Activated naive CD4-positive, alpha-beta T cell treated with anti-CD3 and anti-CD28 coated beads, Interleukin-2, amount 10 ng/mL, durations not matched to agents 7 days and 5 days (primary cell): ENCODE results near the gene AIF1.
A peak's percentile ranks its signal among the peaks of the same experiment; 100 is the strongest.

Experiments
- CTCF ChIA-PET: fragments of 350-600 bp; sonication (Branson Sonifier 250); formaldehyde crosslinking; loops from one replicate; lab custom pipeline; 2021; ENCODE audit warnings: antibody characterized with exemption; lab: Charles Lee
- DNase-seq: peaks from one replicate; pipeline ENCODE4 v3.0.0-alpha.2; 2020
- H3K27ac Mint-ChIP-seq: one replicate; pipeline ENCODE4 v1.8.0; 2021; ENCODE audit warnings: mild to moderate bottlenecking, moderate library complexity, mixed read lengths
- H3K27me3 Mint-ChIP-seq: one replicate; pipeline ENCODE4 v1.8.0; 2021; ENCODE audit warnings: mild to moderate bottlenecking, mixed read lengths
- H3K36me3 Mint-ChIP-seq: one replicate; pipeline ENCODE4 v1.8.0; 2021; ENCODE audit warnings: mixed read lengths
- H3K4me1 Mint-ChIP-seq: one replicate; pipeline ENCODE4 v1.8.0; 2021; ENCODE audit warnings: mixed read lengths
- H3K4me3 Mint-ChIP-seq: one replicate; pipeline ENCODE4 v1.8.0; 2021; ENCODE audit warnings: mild to moderate bottlenecking, moderate library complexity, mixed read lengths
- H3K9me3 Mint-ChIP-seq: one replicate; pipeline ENCODE4 v1.8.0; 2021; ENCODE audit warnings: mixed read lengths

The AIF1 gene

DNA sequence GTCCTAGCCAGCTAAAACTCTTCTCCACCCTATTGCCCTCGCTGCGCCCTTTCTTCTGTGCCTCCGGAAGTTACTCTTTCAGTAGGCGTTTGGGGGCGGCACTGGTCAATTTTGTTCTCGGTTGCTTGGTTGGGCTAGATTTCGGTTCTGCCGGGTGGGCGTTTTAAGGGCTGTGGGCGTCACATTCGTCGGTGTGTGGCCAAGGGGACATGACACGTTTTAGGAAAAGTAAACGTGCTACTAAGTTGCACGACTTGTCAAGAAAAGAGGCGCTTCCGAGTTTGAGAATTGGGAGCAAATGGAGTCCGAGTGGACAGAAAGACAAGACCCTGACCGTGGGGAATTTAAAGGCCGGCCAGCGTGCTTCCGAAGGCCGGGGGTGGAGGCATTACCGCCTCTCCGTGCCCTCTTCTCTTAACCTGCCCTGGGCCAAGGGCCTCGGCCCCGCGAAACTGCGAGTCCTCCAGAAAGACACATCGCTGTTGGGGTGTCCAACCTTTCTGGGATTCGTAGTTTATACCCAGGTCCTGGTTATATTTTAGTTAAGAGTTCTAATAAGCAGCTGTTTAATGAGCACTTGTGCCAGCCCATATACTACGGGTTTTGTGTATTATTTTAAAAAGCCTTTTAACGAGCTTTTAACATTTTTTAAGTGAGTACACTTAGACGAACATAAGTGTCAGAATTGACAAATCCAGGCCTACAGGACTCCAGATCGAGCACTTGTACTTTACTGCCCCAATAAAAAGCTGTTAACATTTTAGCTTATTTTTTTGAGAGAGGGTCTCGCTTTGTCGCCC is 38.1 kb downstream of the AIF1 start:
- peak; percentile 93 for DNase-seq
- H3K4me3 Mint-ChIP-seq: peak overlapping the region; percentile 98
- peak overlapping the region; percentile 99 for H3K27ac Mint-ChIP-seq
- CTCF ChIA-PET: interaction anchor here (0.6 to 2.4 kb wide), 5 partner anchors 11 to 117 kb away, joined by 3 to 9 read pairs (median 4); partner anchors contain the start of gene GPANK1
- peaks cover 48% of the 10 kb centered on the region for H3K36me3 Mint-ChIP-seq
- no peaks in the 10 kb centered on the region for H3K9me3 Mint-ChIP-seq
- H3K27me3 Mint-ChIP-seq: no peaks in the 10 kb centered on the region
- H3K4me1 Mint-ChIP-seq: peaks cover 65% of the 10 kb centered on the region

GRCh38 chr6:31654574-31655348 is 39.7 kb downstream of the AIF1 start:
- H3K4me3 Mint-ChIP-seq: no peak overlapping the region
- peaks cover 46% of the 10 kb centered on the region for H3K36me3 Mint-ChIP-seq
- peaks cover 75% of the 10 kb centered on the region for H3K4me1 Mint-ChIP-seq
- H3K9me3 Mint-ChIP-seq: no peaks in the 10 kb centered on the region
- CTCF ChIA-PET: interaction anchor here (0.8 to 1.8 kb wide), 2 partner anchors 10 to 316 kb away, joined by 3 to 9 read pairs; partner anchors contain the start of gene GPANK1
- H3K27me3 Mint-ChIP-seq: no peaks in the 10 kb centered on the region
- DNase-seq: no peak
- H3K27ac Mint-ChIP-seq: no peak overlapping the region

- H3K36me3 Mint-ChIP-seq: peaks cover 48% of the 10 kb centered on the region
- H3K27me3 Mint-ChIP-seq: no peaks in the 10 kb centered on the region
Observed at GRCh38 chr6:31655349-31656237, 40.6 kb downstream of the AIF1 start, which contains the start of gene APOM. Gene APOM, plus strand, starts transcription at chr6:31655894. Its CDS starts 73 bp downstream, at chr6:31655967.

GRCh38 chr6:31657406-31658157 is 42.5 kb downstream of the AIF1 start:
- no peaks in the 10 kb centered on the region for H3K27me3 Mint-ChIP-seq
- H3K4me3 Mint-ChIP-seq: peak overlapping the region; percentile 55
- no peaks in the 10 kb centered on the region for H3K9me3 Mint-ChIP-seq
- H3K27ac Mint-ChIP-seq: peak overlapping the region; percentile 88
- peaks cover 83% of the 10 kb centered on the region for H3K4me1 Mint-ChIP-seq
- CTCF ChIA-PET: interaction anchor here (1.0 to 1.2 kb wide), 2 partner anchors 83 to 109 kb away, joined by 3 read pairs; no protein-coding TSS in a partner anchor
- H3K36me3 Mint-ChIP-seq: peaks cover 56% of the 10 kb centered on the region
- DNase-seq: peak; percentile 59

More at GRCh38 chr6:31655349-31656237, 40.6 kb downstream of the AIF1 start, which contains the start of gene APOM:
- peaks cover 77% of the 10 kb centered on the region for H3K4me1 Mint-ChIP-seq
- no peak for DNase-seq
- peak within 1 kb of the TSS; percentile 81 for H3K27ac Mint-ChIP-seq
- H3K4me3 Mint-ChIP-seq: no peak within 1 kb of the TSS
- CTCF ChIA-PET: no interaction called here
- no peaks in the 10 kb centered on the region for H3K9me3 Mint-ChIP-seq

GRCh38 chr6:31658158-31658688 is 43.2 kb downstream of the AIF1 start:
- CTCF ChIA-PET: interaction anchor here (1.0 to 1.2 kb wide), 2 partner anchors 83 to 109 kb away, joined by 3 read pairs; no protein-coding TSS in a partner anchor
- peaks cover 56% of the 10 kb centered on the region for H3K36me3 Mint-ChIP-seq
- peak overlapping the region; percentile 88 for H3K27ac Mint-ChIP-seq
- no peaks in the 10 kb centered on the region for H3K9me3 Mint-ChIP-seq
- peak overlapping the region; percentile 57 for H3K4me3 Mint-ChIP-seq
- H3K4me1 Mint-ChIP-seq: peaks cover 84% of the 10 kb centered on the region
- no peak for DNase-seq
- H3K27me3 Mint-ChIP-seq: no peaks in the 10 kb centered on the region

DNA sequence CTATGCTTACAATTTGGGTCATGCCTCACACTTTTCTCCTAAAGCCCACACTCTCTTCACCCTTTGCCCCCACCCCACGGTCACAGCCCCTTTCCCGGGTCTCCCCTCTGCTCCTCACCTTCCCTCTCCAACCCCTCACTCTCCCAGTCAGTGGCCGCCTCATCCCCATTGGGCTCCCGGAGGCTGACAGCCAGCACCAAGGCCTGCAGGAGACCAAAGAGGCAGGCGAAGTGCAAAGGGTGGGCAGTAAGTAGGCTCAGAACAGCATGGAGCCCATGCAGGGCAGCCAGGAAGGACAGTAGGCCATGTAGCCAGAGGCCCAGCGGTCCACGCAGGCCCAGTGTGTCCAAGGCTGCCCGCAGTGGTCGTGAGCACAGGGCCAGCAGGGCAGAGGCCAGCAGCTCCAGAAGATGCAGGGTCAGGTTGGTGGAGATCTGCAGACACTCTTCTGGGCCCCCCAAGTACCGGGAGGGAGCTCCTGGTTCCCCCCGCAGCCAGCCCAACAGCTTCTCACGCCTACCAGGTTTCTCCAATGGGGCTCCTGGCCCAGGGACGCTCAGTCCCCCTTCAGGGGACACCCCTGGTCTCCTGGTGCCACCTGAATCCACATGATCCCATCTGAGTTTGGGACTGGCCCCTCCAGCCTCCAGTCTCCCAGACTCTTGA is 44.1 kb downstream of the AIF1 start:
- H3K9me3 Mint-ChIP-seq: no peaks in the 10 kb centered on the region
- peak overlapping the region; percentile 90 for H3K4me3 Mint-ChIP-seq
- CTCF ChIA-PET: interaction anchor here (0.8 to 1.0 kb wide), 2 partner anchors 171 to 259 kb away, joined by 3 read pairs; no protein-coding TSS in a partner anchor
- peaks cover 65% of the 10 kb centered on the region for H3K36me3 Mint-ChIP-seq
- H3K4me1 Mint-ChIP-seq: peaks cover 88% of the 10 kb centered on the region
- peak overlapping the region; percentile 92 for H3K27ac Mint-ChIP-seq
- DNase-seq: no peak
- H3K27me3 Mint-ChIP-seq: no peaks in the 10 kb centered on the region

- no peaks in the 10 kb centered on the region for H3K9me3 Mint-ChIP-seq
- DNase-seq: peak; percentile 62
- H3K27me3 Mint-ChIP-seq: no peaks in the 10 kb centered on the region
- peak overlapping the region; percentile 92 for H3K27ac Mint-ChIP-seq
- peak overlapping the region; percentile 90 for H3K4me3 Mint-ChIP-seq
- peaks cover 92% of the 10 kb centered on the region for H3K4me1 Mint-ChIP-seq
- peaks cover 72% of the 10 kb centered on the region for H3K36me3 Mint-ChIP-seq
- CTCF ChIA-PET: interaction anchor here (0.8 to 1.5 kb wide), 3 partner anchors 170 to 260 kb away, joined by 3 to 4 read pairs (median 3); no protein-coding TSS in a partner anchor
Observed at GRCh38 chr6:31659649-31660380, 44.8 kb downstream of the AIF1 start.

GRCh38 chr6:31660381-31661261 is 45.6 kb downstream of the AIF1 start, which contains the start of gene C6orf47:
Gene C6orf47, minus strand, starts transcription at chr6:31660778. Its CDS starts 831 bp downstream, at chr6:31659947.
- peaks cover 85% of the 10 kb centered on the region for H3K4me1 Mint-ChIP-seq
- no peaks in the 10 kb centered on the region for H3K27me3 Mint-ChIP-seq
- DNase-seq: peak; percentile 84
- peak within 1 kb of the TSS; percentile 90 for H3K4me3 Mint-ChIP-seq
- CTCF ChIA-PET: interaction anchor here (1.5 kb wide), 1 partner anchor 169 kb away, joined by 4 read pairs; no protein-coding TSS in a partner anchor
- H3K36me3 Mint-ChIP-seq: peaks cover 67% of the 10 kb centered on the region
- peak within 1 kb of the TSS; percentile 92 for H3K27ac Mint-ChIP-seq
- no peaks in the 10 kb centered on the region for H3K9me3 Mint-ChIP-seq

DNA sequence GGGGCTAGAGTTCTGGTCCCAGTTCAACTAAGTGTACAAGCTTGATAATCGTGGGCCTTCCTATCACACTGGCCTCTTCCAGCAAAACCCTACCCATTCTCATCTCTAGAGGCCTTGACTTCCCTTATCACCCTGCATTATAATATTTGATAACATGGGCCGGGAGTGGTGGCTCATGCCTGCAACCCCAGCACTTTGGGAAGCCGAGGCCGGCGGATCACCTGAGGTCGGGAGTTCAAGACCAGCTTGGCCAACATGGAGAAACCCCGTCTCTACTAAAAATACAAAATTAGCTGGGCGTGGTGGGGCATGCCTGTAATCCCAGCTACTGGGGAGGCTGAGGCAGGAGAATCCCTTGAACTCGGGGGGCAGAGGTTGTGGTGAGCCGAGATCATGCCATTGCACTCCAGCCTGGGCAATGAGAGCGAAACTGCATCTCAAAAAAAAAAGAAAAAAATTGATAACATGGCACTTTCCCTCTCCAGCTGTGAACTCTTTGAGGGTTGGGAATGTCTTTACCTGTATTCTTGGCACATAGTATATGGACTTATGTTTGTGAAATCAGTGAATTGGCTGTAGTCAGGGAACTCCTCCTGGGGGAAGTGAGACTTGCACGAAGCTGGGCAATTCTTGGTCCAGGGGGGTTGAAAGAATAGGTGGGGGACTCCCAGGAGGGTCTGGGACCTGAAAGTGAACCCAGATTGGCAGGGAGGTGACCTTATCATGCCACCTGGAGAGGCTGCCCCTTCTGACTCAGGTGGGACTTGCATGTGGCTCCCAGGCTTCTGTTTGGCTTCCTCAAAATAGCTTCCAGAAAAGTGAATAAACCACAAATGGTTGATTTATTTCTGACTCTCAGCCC is 46.5 kb downstream of the AIF1 start:
- CTCF ChIA-PET: interaction anchor here (0.6 to 1.5 kb wide), 3 partner anchors 168 to 1640 kb away, joined by 3 to 4 read pairs (median 3); no protein-coding TSS in a partner anchor
- no peak for DNase-seq
- no peaks in the 10 kb centered on the region for H3K27me3 Mint-ChIP-seq
- peaks cover 65% of the 10 kb centered on the region for H3K36me3 Mint-ChIP-seq
- peak overlapping the region; percentile 76 for H3K27ac Mint-ChIP-seq
- no peaks in the 10 kb centered on the region for H3K9me3 Mint-ChIP-seq
- H3K4me3 Mint-ChIP-seq: peak overlapping the region; percentile 90
- H3K4me1 Mint-ChIP-seq: peaks cover 85% of the 10 kb centered on the region

GRCh38 chr6:31662124-31662723 is 47.2 kb downstream of the AIF1 start:
- Mint-ChIP-seq H3K27me3 (no peaks in the 10 kb centered on the region), H3K4me1 (peaks cover 89% of the 10 kb centered on the region), H3K36me3 (peaks cover 66% of the 10 kb centered on the region), H3K27ac (peak overlapping the region; percentile 70), H3K9me3 (no peaks in the 10 kb centered on the region), H3K4me3 (peak overlapping the region; percentile 41)
- no peak for DNase-seq
- CTCF ChIA-PET: interaction anchor here (0.7 kb wide), 1 partner anchor 232 kb away, joined by 3 read pairs; no protein-coding TSS in a partner anchor
